Neuronal stem cell (in vitro differentiated cells): ENCODE data around the gene TERC.

Source experiments
- DNase-seq: peaks from one replicate; pipeline ENCODE4 v3.0.0-alpha.2; 2013; ENCODE audit warnings: low spot score
- H2AFZ ChIP-seq: one replicate; pipeline ENCODE4 v1.6.1; 2013; ENCODE audit warnings: mild to moderate bottlenecking, low read length, inconsistent platforms
- H2AK5ac ChIP-seq: 2 replicates; pipeline ENCODE4 v1.6.1; 2013; ENCODE audit warnings: low read depth, mild to moderate bottlenecking, inconsistent platforms, low read length, moderate library complexity, mixed read lengths
- H2BK120ac ChIP-seq: 2 replicates; pipeline ENCODE4 v1.6.1; 2013; ENCODE audit warnings: low read depth, mild to moderate bottlenecking, inconsistent platforms, low read length, moderate library complexity, mixed read lengths
- H2BK12ac ChIP-seq: one replicate; pipeline ENCODE4 v1.6.1; 2013; ENCODE audit warnings: low read length, inconsistent platforms
- H2BK15ac ChIP-seq: 2 replicates; pipeline ENCODE4 v1.6.1; 2013; ENCODE audit warnings: mild to moderate bottlenecking, low read length, inconsistent platforms, mixed read lengths
- H2BK5ac ChIP-seq: one replicate; pipeline ENCODE4 v1.6.1; 2013; ENCODE audit warnings: inconsistent platforms, mild to moderate bottlenecking, low read length, moderate library complexity
- H3K14ac ChIP-seq: one replicate; pipeline ENCODE4 v1.6.1; 2013; ENCODE audit warnings: low read length, inconsistent platforms
- H3K18ac ChIP-seq: 2 replicates; pipeline ENCODE4 v1.6.1; 2013; ENCODE audit warnings: low read length, inconsistent platforms
- H3K23ac ChIP-seq: 2 replicates; pipeline ENCODE4 v1.6.1; 2013; ENCODE audit warnings: low read depth, mild to moderate bottlenecking, mixed read lengths, low read length, inconsistent platforms; ENCODE audit not compliant: poor library complexity
- H3K27ac ChIP-seq: replicated peaks from 3 replicates; pipeline ENCODE4 v1.5.1; 2013; ENCODE audit warnings: low read length, inconsistent platforms
- H3K27me3 ChIP-seq, 3 experiments: 2 replicates each; pipeline ENCODE4 v1.6.1; 2013; ENCODE audit warnings: low read length in 3 of 3, mild to moderate bottlenecking in 2 of 3, inconsistent platforms in 1 of 3, low read depth in 1 of 3, mixed read lengths in 1 of 3, moderate library complexity in 1 of 3; ENCODE audit not compliant: control insufficient read depth in 3 of 3, insufficient read depth in 3 of 3
- H3K36me3 ChIP-seq, 2 donors: replicated peaks in 1 of 2; 2 replicates each; pipeline ENCODE4 v1.6.1; 2013; ENCODE audit warnings: low read length in 2 of 2; ENCODE audit not compliant: control insufficient read depth in 2 of 2, insufficient read depth in 2 of 2
- H3K4ac ChIP-seq: 2 replicates; pipeline ENCODE4 v1.6.1; 2013; ENCODE audit warnings: inconsistent platforms, mild to moderate bottlenecking, low read length, moderate library complexity
- H3K4me1 ChIP-seq, 2 donors: 1 replicate in 1 of 2; 2 replicates in 1 of 2; pipeline ENCODE4 v1.6.1; 2013; ENCODE audit warnings: low read length in 2 of 2, low read depth in 1 of 2; ENCODE audit not compliant: control insufficient read depth in 2 of 2, insufficient read depth in 1 of 2
- H3K4me2 ChIP-seq: one replicate; pipeline ENCODE4 v1.6.1; 2013; ENCODE audit warnings: mild to moderate bottlenecking, low read length, inconsistent platforms; ENCODE audit not compliant: insufficient read depth, poor library complexity, severe bottlenecking
- H3K4me3 ChIP-seq, 2 donors: 2 replicates each; pipeline ENCODE4 v1.5.1; 2013; ENCODE audit warnings: low read length in 2 of 2, mild to moderate bottlenecking in 2 of 2, inconsistent platforms in 1 of 2, moderate library complexity in 1 of 2
- H3K79me1 ChIP-seq: one replicate; pipeline ENCODE4 v1.6.1; 2013; ENCODE audit warnings: low read depth, mild to moderate bottlenecking, inconsistent platforms, low read length, moderate library complexity
- H3K9ac ChIP-seq: one replicate; pipeline ENCODE4 v1.6.1; 2013; ENCODE audit warnings: mild to moderate bottlenecking, low read depth, low read length, inconsistent platforms; ENCODE audit not compliant: poor library complexity
- H3K9me3 ChIP-seq, 2 donors: replicated peaks in 1 of 2; 2 replicates each; pipeline versions ENCODE3 to v1.6.1; 2013; ENCODE audit warnings: low read length in 2 of 2, mild to moderate bottlenecking in 2 of 2, inconsistent platforms in 1 of 2, low read depth in 1 of 2, mixed read lengths in 1 of 2, moderate library complexity in 1 of 2; ENCODE audit not compliant: control insufficient read depth in 2 of 2, insufficient read depth in 1 of 2
- H4K8ac ChIP-seq: one replicate; pipeline ENCODE4 v1.6.1; 2013; ENCODE audit warnings: low read depth, mild to moderate bottlenecking, inconsistent platforms, low read length, moderate library complexity
- H4K91ac ChIP-seq: one replicate; pipeline ENCODE4 v1.6.1; 2013; ENCODE audit warnings: low read length, low read depth, mild to moderate bottlenecking, inconsistent platforms; ENCODE audit not compliant: poor library complexity
- WGBS, 2 donors: extraction: QIAGEN DNeasy Blood & Tissue Kit; methylation state at CpG; one replicate each; pipeline ENCODE4 v1.1.7; 2013; ENCODE audit warnings: missing lambda C conversion rate in 2 of 2, mixed read lengths in 1 of 2; ENCODE audit not compliant: insufficient read length in 2 of 2, insufficient replicate concordance in 1 of 2; ENCODE audit errors: extremely low coverage in 2 of 2; 5-methylcytosine and 5-hydroxymethylcytosine counted together

Gene TERC

GRCh38 chr3:169754711-169755110, 10.1 kb downstream of the TERC start:
- Histone ChIP-seq H3K9me3 (no peaks in the 10 kb centered on the region), H3K14ac (no peak overlapping the region), H3K23ac (no peak overlapping the region), H3K27me3 (peaks cover 0 to 8% (median 0%) of the 10 kb centered on the region in 3 experiments), H3K4ac (no peak overlapping the region), H3K9ac (no peak overlapping the region), H4K91ac (no peak overlapping the region), H4K8ac (no peak overlapping the region), H3K27ac (no peak overlapping the region), H3K4me1 (no peaks in the 10 kb centered on the region), H2AK5ac (no peak overlapping the region), H3K18ac (no peak overlapping the region), H2AFZ (no peak overlapping the region), H3K4me3 (no peak overlapping the region), H3K36me3 (no peaks in the 10 kb centered on the region), H2BK12ac (no peak overlapping the region), H2BK5ac (no peak overlapping the region), H2BK120ac (no peak overlapping the region), H3K4me2 (no peak overlapping the region), H3K79me1 (no peaks in the 10 kb centered on the region), H2BK15ac (no peak overlapping the region)
- DNase-seq: no peak
- no CpG with 5 or more reads among the region's 3 CpGs for WGBS, 2 donors

GRCh38 chr3:169751875-169752274, 13.0 kb downstream of the TERC start:
- no peak overlapping the region for H3K4me3 ChIP-seq
- no peak overlapping the region for H3K9ac ChIP-seq
- no peak overlapping the region for H4K8ac ChIP-seq
- H3K36me3 ChIP-seq: no peaks in the 10 kb centered on the region
- H3K23ac ChIP-seq: no peak overlapping the region
- 100% methylated on average over 1 to 2 of the region's 2 CpGs for WGBS, 2 donors
- no peaks in the 10 kb centered on the region for H3K79me1 ChIP-seq
- H3K27me3 ChIP-seq: peaks cover 0 to 19% (median 0%) of the 10 kb centered on the region in 3 experiments
- no peak overlapping the region for H3K4me2 ChIP-seq
- H2AFZ ChIP-seq: no peak overlapping the region
- no peak overlapping the region for H3K27ac ChIP-seq
- H2BK120ac ChIP-seq: no peak overlapping the region
- H3K14ac ChIP-seq: no peak overlapping the region
- no peak overlapping the region for H2BK5ac ChIP-seq
- H2BK15ac ChIP-seq: no peak overlapping the region
- H3K4ac ChIP-seq: no peak overlapping the region
- no peak for DNase-seq
- H4K91ac ChIP-seq: no peak overlapping the region
- H3K4me1 ChIP-seq: no peaks in the 10 kb centered on the region
- H2AK5ac ChIP-seq: no peak overlapping the region
- H2BK12ac ChIP-seq: no peak overlapping the region
- H3K9me3 ChIP-seq: no peaks in the 10 kb centered on the region
- no peak overlapping the region for H3K18ac ChIP-seq

GRCh38 chr3:169750665-169751064, 14.2 kb downstream of the TERC start:
- Histone ChIP-seq H2AFZ (no peak overlapping the region), H3K4me3 (no peak overlapping the region), H2BK5ac (no peak overlapping the region), H2AK5ac (no peak overlapping the region), H3K36me3 (no peaks in the 10 kb centered on the region), H3K4me2 (no peak overlapping the region), H3K14ac (no peak overlapping the region), H3K9me3 (no peaks in the 10 kb centered on the region), H3K27ac (no peak overlapping the region), H2BK15ac (no peak overlapping the region), H3K4me1 (no peaks in the 10 kb centered on the region), H3K23ac (no peak overlapping the region), H3K9ac (no peak overlapping the region), H3K18ac (no peak overlapping the region), H3K27me3 (peaks cover 0 to 24% (median 0%) of the 10 kb centered on the region in 3 experiments), H3K4ac (no peak overlapping the region), H4K8ac (no peak overlapping the region), H2BK120ac (no peak overlapping the region), H4K91ac (no peak overlapping the region), H2BK12ac (no peak overlapping the region), H3K79me1 (no peaks in the 10 kb centered on the region)
- DNase-seq: no peak
- no CpG with 5 or more reads among the region's 2 CpGs for WGBS, 2 donors

GRCh38 chr3:169748670-169749069, 16.2 kb downstream of the TERC start:
- Histone ChIP-seq H2AK5ac (no peak overlapping the region), H3K14ac (no peak overlapping the region), H3K18ac (no peak overlapping the region), H4K8ac (no peak overlapping the region), H3K79me1 (no peaks in the 10 kb centered on the region), H3K4ac (no peak overlapping the region), H3K23ac (no peak overlapping the region), H3K4me3 (no peak overlapping the region), H2AFZ (no peak overlapping the region), H2BK120ac (no peak overlapping the region), H2BK12ac (no peak overlapping the region), H3K4me2 (no peak overlapping the region), H3K9ac (no peak overlapping the region), H2BK15ac (no peak overlapping the region), H3K36me3 (no peaks in the 10 kb centered on the region), H3K27ac (no peak overlapping the region), H2BK5ac (no peak overlapping the region), H4K91ac (no peak overlapping the region), H3K4me1 (no peaks in the 10 kb centered on the region), H3K9me3 (no peaks in the 10 kb centered on the region), H3K27me3 (peaks cover 0 to 21% (median 0%) of the 10 kb centered on the region in 3 experiments)
- no CpG with 5 or more reads among the region's 3 CpGs for WGBS, 2 donors
- DNase-seq: no peak
